Heart left ventricle (tissue), 13 donors: ENCODE results near the gene CLDN6.

ENCODE experiments used
- POLR2A ChIP-seq, 2 donors: fragments of 450-650 bp; IDR thresholded peaks; one replicate each; pipeline ENCODE4 v1.6.1; 2017; ENCODE audit warnings: antibody characterized with exemption in 2 of 2, mild to moderate bottlenecking in 2 of 2, moderate library complexity in 2 of 2
- TF ChIP-seq, protein P1 (sequence below), 12 donors: fragments of 200-600 bp; sonication (generic) in 4 of 12; IDR thresholded peaks; one replicate each; pipeline versions ENCODE4 v1.5.0 to v1.8.0; 2018 to 2022; ENCODE audit warnings: antibody characterized with exemption in 12 of 12, mild to moderate bottlenecking in 5 of 12
- donor health status: ischemic (EF 13 %, LVEDD 7.1; RV severe dilation, severe dysfunction).
- donor health status: DM: no; HTN: yes; CAD: no.
- donor health status: DM: no; HTN: no; CAD: no.
- donor health status: ischemic (EF 25% LVEDD 6.9; RV normal size, moderate dysfunction).
- donor health status: ischemic (EF 25% LVEDD 5.7; RV mildly dilated, moderate dysfunction).
- donor health status: ischemic (EF 35%, LVEDD 5.7; RV mildly dilated, moderate dysfunction).
- donor health status: nonischemic (EF 11% LVEDD 7.7; RV severe dilation, severe dysfunction).
- donor health status: DM: yes; HTN: yes; CAD: no.
- donor health status: PGD.
- donor health status: ischemic (EF 29% LVEDD 5.4; RV normal size, mild dysfunction).
- donor health status: nonischemic (EF 23%, LVEDD 6.1; RV moderate dilation, normal function).

DNA sequence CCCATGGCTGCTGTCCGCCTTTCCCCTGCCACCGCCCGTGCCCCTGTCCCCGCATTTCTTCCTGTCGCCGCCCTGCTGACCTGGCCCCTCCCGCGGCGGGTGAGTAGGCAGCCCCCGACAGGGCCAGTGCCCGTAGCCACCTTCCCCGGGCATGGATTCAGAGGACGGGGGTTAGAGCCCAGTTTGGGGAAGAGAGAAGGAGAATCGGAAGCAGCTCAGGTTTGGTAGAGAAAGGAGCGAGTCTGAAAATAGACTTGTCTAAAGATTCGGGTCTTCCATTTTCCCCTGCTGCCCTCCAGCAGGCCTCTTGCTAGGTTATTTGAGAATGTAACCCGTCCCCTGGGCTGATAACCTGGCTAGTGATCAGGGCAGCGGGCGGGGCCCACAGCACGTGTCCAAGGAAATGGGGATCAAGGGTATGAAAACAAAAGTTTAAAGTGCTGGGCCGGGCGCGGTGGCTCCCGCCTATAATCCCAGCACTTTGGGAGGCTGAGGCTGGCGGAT is 13.2 kb downstream of the CLDN6 start:
- TF ChIP-seq, protein P1, sequence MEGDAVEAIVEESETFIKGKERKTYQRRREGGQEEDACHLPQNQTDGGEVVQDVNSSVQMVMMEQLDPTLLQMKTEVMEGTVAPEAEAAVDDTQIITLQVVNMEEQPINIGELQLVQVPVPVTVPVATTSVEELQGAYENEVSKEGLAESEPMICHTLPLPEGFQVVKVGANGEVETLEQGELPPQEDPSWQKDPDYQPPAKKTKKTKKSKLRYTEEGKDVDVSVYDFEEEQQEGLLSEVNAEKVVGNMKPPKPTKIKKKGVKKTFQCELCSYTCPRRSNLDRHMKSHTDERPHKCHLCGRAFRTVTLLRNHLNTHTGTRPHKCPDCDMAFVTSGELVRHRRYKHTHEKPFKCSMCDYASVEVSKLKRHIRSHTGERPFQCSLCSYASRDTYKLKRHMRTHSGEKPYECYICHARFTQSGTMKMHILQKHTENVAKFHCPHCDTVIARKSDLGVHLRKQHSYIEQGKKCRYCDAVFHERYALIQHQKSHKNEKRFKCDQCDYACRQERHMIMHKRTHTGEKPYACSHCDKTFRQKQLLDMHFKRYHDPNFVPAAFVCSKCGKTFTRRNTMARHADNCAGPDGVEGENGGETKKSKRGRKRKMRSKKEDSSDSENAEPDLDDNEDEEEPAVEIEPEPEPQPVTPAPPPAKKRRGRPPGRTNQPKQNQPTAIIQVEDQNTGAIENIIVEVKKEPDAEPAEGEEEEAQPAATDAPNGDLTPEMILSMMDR (IDR thresholded peaks at IDR 0.05) = no peak
- no peak for TF ChIP-seq POLR2A (IDR thresholded peaks at IDR 0.05)
